Neuronal stem cell (in vitro differentiated cells): Measurements from ENCODE around the gene PEX11G.
A peak's percentile ranks its signal among the peaks of the same experiment; 100 is the strongest.

Experiments
- DNase-seq: peaks from one replicate; pipeline ENCODE4 v3.0.0-alpha.2; 2013; ENCODE audit warnings: low spot score
- H2AFZ ChIP-seq: one replicate; pipeline ENCODE4 v1.6.1; 2013; ENCODE audit warnings: mild to moderate bottlenecking, low read length, inconsistent platforms
- H2AK5ac ChIP-seq: 2 replicates; pipeline ENCODE4 v1.6.1; 2013; ENCODE audit warnings: low read depth, mild to moderate bottlenecking, inconsistent platforms, low read length, moderate library complexity, mixed read lengths
- H2BK120ac ChIP-seq: 2 replicates; pipeline ENCODE4 v1.6.1; 2013; ENCODE audit warnings: low read depth, mild to moderate bottlenecking, inconsistent platforms, low read length, moderate library complexity, mixed read lengths
- H2BK12ac ChIP-seq: one replicate; pipeline ENCODE4 v1.6.1; 2013; ENCODE audit warnings: low read length, inconsistent platforms
- H2BK15ac ChIP-seq: 2 replicates; pipeline ENCODE4 v1.6.1; 2013; ENCODE audit warnings: mild to moderate bottlenecking, low read length, inconsistent platforms, mixed read lengths
- H2BK5ac ChIP-seq: one replicate; pipeline ENCODE4 v1.6.1; 2013; ENCODE audit warnings: inconsistent platforms, mild to moderate bottlenecking, low read length, moderate library complexity
- H3K14ac ChIP-seq: one replicate; pipeline ENCODE4 v1.6.1; 2013; ENCODE audit warnings: low read length, inconsistent platforms
- H3K18ac ChIP-seq: 2 replicates; pipeline ENCODE4 v1.6.1; 2013; ENCODE audit warnings: low read length, inconsistent platforms
- H3K23ac ChIP-seq: 2 replicates; pipeline ENCODE4 v1.6.1; 2013; ENCODE audit warnings: low read depth, mild to moderate bottlenecking, mixed read lengths, low read length, inconsistent platforms; ENCODE audit not compliant: poor library complexity
- H3K27ac ChIP-seq: replicated peaks from 3 replicates; pipeline ENCODE4 v1.5.1; 2013; ENCODE audit warnings: low read length, inconsistent platforms
- H3K27me3 ChIP-seq, 3 experiments: 2 replicates each; pipeline ENCODE4 v1.6.1; 2013; ENCODE audit warnings: low read length in 3 of 3, mild to moderate bottlenecking in 2 of 3, inconsistent platforms in 1 of 3, low read depth in 1 of 3, mixed read lengths in 1 of 3, moderate library complexity in 1 of 3; ENCODE audit not compliant: control insufficient read depth in 3 of 3, insufficient read depth in 3 of 3
- H3K36me3 ChIP-seq, 2 donors: replicated peaks in 1 of 2; 2 replicates each; pipeline ENCODE4 v1.6.1; 2013; ENCODE audit warnings: low read length in 2 of 2; ENCODE audit not compliant: control insufficient read depth in 2 of 2, insufficient read depth in 2 of 2
- H3K4ac ChIP-seq: 2 replicates; pipeline ENCODE4 v1.6.1; 2013; ENCODE audit warnings: inconsistent platforms, mild to moderate bottlenecking, low read length, moderate library complexity
- H3K4me1 ChIP-seq, 2 donors: 1 replicate in 1 of 2; 2 replicates in 1 of 2; pipeline ENCODE4 v1.6.1; 2013; ENCODE audit warnings: low read length in 2 of 2, low read depth in 1 of 2; ENCODE audit not compliant: control insufficient read depth in 2 of 2, insufficient read depth in 1 of 2
- H3K4me2 ChIP-seq: one replicate; pipeline ENCODE4 v1.6.1; 2013; ENCODE audit warnings: mild to moderate bottlenecking, low read length, inconsistent platforms; ENCODE audit not compliant: insufficient read depth, poor library complexity, severe bottlenecking
- H3K4me3 ChIP-seq, 2 donors: 2 replicates each; pipeline ENCODE4 v1.5.1; 2013; ENCODE audit warnings: low read length in 2 of 2, mild to moderate bottlenecking in 2 of 2, inconsistent platforms in 1 of 2, moderate library complexity in 1 of 2
- H3K79me1 ChIP-seq: one replicate; pipeline ENCODE4 v1.6.1; 2013; ENCODE audit warnings: low read depth, mild to moderate bottlenecking, inconsistent platforms, low read length, moderate library complexity
- H3K9ac ChIP-seq: one replicate; pipeline ENCODE4 v1.6.1; 2013; ENCODE audit warnings: mild to moderate bottlenecking, low read depth, low read length, inconsistent platforms; ENCODE audit not compliant: poor library complexity
- H3K9me3 ChIP-seq, 2 donors: replicated peaks in 1 of 2; 2 replicates each; pipeline versions ENCODE3 to v1.6.1; 2013; ENCODE audit warnings: low read length in 2 of 2, mild to moderate bottlenecking in 2 of 2, inconsistent platforms in 1 of 2, low read depth in 1 of 2, mixed read lengths in 1 of 2, moderate library complexity in 1 of 2; ENCODE audit not compliant: control insufficient read depth in 2 of 2, insufficient read depth in 1 of 2
- H4K8ac ChIP-seq: one replicate; pipeline ENCODE4 v1.6.1; 2013; ENCODE audit warnings: low read depth, mild to moderate bottlenecking, inconsistent platforms, low read length, moderate library complexity
- H4K91ac ChIP-seq: one replicate; pipeline ENCODE4 v1.6.1; 2013; ENCODE audit warnings: low read length, low read depth, mild to moderate bottlenecking, inconsistent platforms; ENCODE audit not compliant: poor library complexity
- WGBS, 2 donors: extraction: QIAGEN DNeasy Blood & Tissue Kit; methylation state at CpG; one replicate each; pipeline ENCODE4 v1.1.7; 2013; ENCODE audit warnings: missing lambda C conversion rate in 2 of 2, mixed read lengths in 1 of 2; ENCODE audit not compliant: insufficient read length in 2 of 2, insufficient replicate concordance in 1 of 2; ENCODE audit errors: extremely low coverage in 2 of 2; 5-methylcytosine and 5-hydroxymethylcytosine counted together

Gene PEX11G

GRCh38 chr19:7461841-7462629, 26.8 kb downstream of the PEX11G start:
- no peak overlapping the region for H2AK5ac ChIP-seq
- no CpG with 5 or more reads among the region's 28 CpGs for WGBS, 2 donors
- H4K8ac ChIP-seq = no peak overlapping the region
- peaks cover 2% of the 10 kb centered on the region for H3K79me1 ChIP-seq
- no peaks in the 10 kb centered on the region for H3K9me3 ChIP-seq
- H2AFZ ChIP-seq = no peak overlapping the region
- H2BK5ac ChIP-seq = no peak overlapping the region
- H2BK15ac ChIP-seq = no peak overlapping the region
- no peaks in the 10 kb centered on the region for H3K4me1 ChIP-seq
- H3K36me3 ChIP-seq = peaks cover 25 to 64% of the 10 kb centered on the region in 2 donors
- H3K27ac ChIP-seq = no peak overlapping the region
- H3K14ac ChIP-seq = no peak overlapping the region
- H3K9ac ChIP-seq = no peak overlapping the region
- no peak for DNase-seq
- H3K27me3 ChIP-seq = no peaks in the 10 kb centered on the region
- H3K4me3 ChIP-seq = no peak overlapping the region
- H3K18ac ChIP-seq = no peak overlapping the region
- no peak overlapping the region for H3K23ac ChIP-seq
- H2BK12ac ChIP-seq = no peak overlapping the region
- no peak overlapping the region for H3K4me2 ChIP-seq
- no peak overlapping the region for H3K4ac ChIP-seq
- no peak overlapping the region for H4K91ac ChIP-seq
- H2BK120ac ChIP-seq = no peak overlapping the region

GRCh38 chr19:7460562-7460966, 28.3 kb downstream of the PEX11G start:
- no peak overlapping the region for H3K4ac ChIP-seq
- H2AK5ac ChIP-seq = no peak overlapping the region
- H3K4me1 ChIP-seq = no peaks in the 10 kb centered on the region
- no peak overlapping the region for H4K8ac ChIP-seq
- no peak overlapping the region for H2BK12ac ChIP-seq
- H3K18ac ChIP-seq = no peak overlapping the region
- no peak for DNase-seq
- no peak overlapping the region for H3K4me3 ChIP-seq
- no peaks in the 10 kb centered on the region for H3K27me3 ChIP-seq
- no peak overlapping the region for H3K27ac ChIP-seq
- no peak overlapping the region for H4K91ac ChIP-seq
- no peak overlapping the region for H3K4me2 ChIP-seq
- H3K23ac ChIP-seq = no peak overlapping the region
- peaks cover 25 to 75% of the 10 kb centered on the region in 2 donors for H3K36me3 ChIP-seq
- H2BK120ac ChIP-seq = no peak overlapping the region
- H2AFZ ChIP-seq = no peak overlapping the region
- no peak overlapping the region for H2BK15ac ChIP-seq
- peaks cover 1 to 2% of the 10 kb centered on the region in 2 donors for H3K9me3 ChIP-seq
- H3K79me1 ChIP-seq = peaks cover 2% of the 10 kb centered on the region
- no peak overlapping the region for H3K14ac ChIP-seq
- H3K9ac ChIP-seq = no peak overlapping the region
- WGBS, 2 donors = no CpG with 5 or more reads among the region's 14 CpGs
- no peak overlapping the region for H2BK5ac ChIP-seq

GRCh38 chr19:7459773-7460172, 29.1 kb downstream of the PEX11G start:
- no peak overlapping the region for H2BK5ac ChIP-seq
- no peak overlapping the region for H2BK120ac ChIP-seq
- no peak overlapping the region for H2BK15ac ChIP-seq
- no peak overlapping the region for H4K91ac ChIP-seq
- H3K18ac ChIP-seq = no peak overlapping the region
- no peak overlapping the region for H2AFZ ChIP-seq
- H3K36me3 ChIP-seq = peaks cover 29 to 77% of the 10 kb centered on the region in 2 donors
- H3K4ac ChIP-seq = no peak overlapping the region
- no peak overlapping the region for H3K9ac ChIP-seq
- no peak overlapping the region for H3K23ac ChIP-seq
- peaks cover 4 to 8% of the 10 kb centered on the region in 2 donors for H3K9me3 ChIP-seq
- no peaks in the 10 kb centered on the region for H3K4me1 ChIP-seq
- no peak overlapping the region for H3K14ac ChIP-seq
- no peak overlapping the region for H2AK5ac ChIP-seq
- peaks cover 2% of the 10 kb centered on the region for H3K79me1 ChIP-seq
- H3K27me3 ChIP-seq = no peaks in the 10 kb centered on the region
- H3K27ac ChIP-seq = no peak overlapping the region
- WGBS, 2 donors = no CpG with 5 or more reads among the region's 20 CpGs
- no peak for DNase-seq
- peak overlapping the region in 1 of 2 donors; percentile 53 for H3K4me3 ChIP-seq
- no peak overlapping the region for H3K4me2 ChIP-seq
- H4K8ac ChIP-seq = no peak overlapping the region
- peak overlapping the region; percentile 58 for H2BK12ac ChIP-seq

- no peak overlapping the region for H2BK120ac ChIP-seq
- no peak overlapping the region for H4K91ac ChIP-seq
- no peaks in the 10 kb centered on the region for H3K27me3 ChIP-seq
- H3K14ac ChIP-seq = no peak overlapping the region
- peaks cover 2% of the 10 kb centered on the region for H3K79me1 ChIP-seq
- peaks cover 32 to 80% of the 10 kb centered on the region in 2 donors for H3K36me3 ChIP-seq
- H3K4ac ChIP-seq = no peak overlapping the region
- no peak overlapping the region for H4K8ac ChIP-seq
- no peak overlapping the region for H2BK15ac ChIP-seq
- no peak overlapping the region for H3K4me3 ChIP-seq
- H2AFZ ChIP-seq = no peak overlapping the region
- no peak overlapping the region for H3K9ac ChIP-seq
- H3K18ac ChIP-seq = no peak overlapping the region
- H2AK5ac ChIP-seq = no peak overlapping the region
- H3K27ac ChIP-seq = no peak overlapping the region
- no peak overlapping the region for H2BK5ac ChIP-seq
- no peak overlapping the region for H2BK12ac ChIP-seq
- WGBS, 2 donors = no CpG with 5 or more reads among the region's 9 CpGs
- peaks cover 11 to 15% of the 10 kb centered on the region in 2 donors for H3K9me3 ChIP-seq
- H3K23ac ChIP-seq = no peak overlapping the region
- no peak for DNase-seq
- no peaks in the 10 kb centered on the region for H3K4me1 ChIP-seq
- H3K4me2 ChIP-seq = no peak overlapping the region
Observed at GRCh38 chr19:7458675-7459074, 30.2 kb downstream of the PEX11G start.
